Measurements from ENCODE around the gene RAX2. TPM values are rescaled to one million over a fixed set of nuclear protein-coding genes. Genes with fewer than 3 reads are reported as not detected.

RAX2 gene
- total and polyA plus RNA-seq, 9 of the 15 experiments (the other 6 are each of a cell fraction or from before 2014, with no cell fraction given) = not detected

- TF ChIP-seq MTA2 (IDR thresholded peaks at IDR 0.05; ENCODE audit: low read depth) (no peak), ZNF764 (CRISPR knock-in tag; IDR thresholded peaks at IDR 0.05; ENCODE audit: low read depth) (0 out of 2 replicates have a peak, but pooled peaks have one; percentile 9), FOXJ2 (tag; IDR thresholded peaks at IDR 0.05) (peak; percentile 79), JUNB (CRISPR knock-in tag; conservative IDR thresholded peaks at IDR 0.05) (no peak), HMG20A (CRISPR knock-in tag; conservative IDR thresholded peaks at IDR 0.05) (no peak), MBD2 (IDR thresholded peaks at IDR 0.05; ENCODE audit: borderline replicate concordance, low read depth) (peak; percentile 69), PYGO2 (tag; IDR thresholded peaks at IDR 0.05) (no peak), FOXK1 (CRISPR knock-in tag; IDR thresholded peaks at IDR 0.05; ENCODE audit: borderline replicate concordance) (no peak), ZNF224 (CRISPR knock-in tag; IDR thresholded peaks at IDR 0.05) (no peak), TAL1 (IDR thresholded peaks at IDR 0.05) (no peak), HDAC6 (IDR thresholded peaks at IDR 0.05; ENCODE audit: low read depth, low read length) (no peak), REST (IDR thresholded peaks at IDR 0.05; ENCODE audit: borderline replicate concordance) (no peak), REST (CRISPR knock-in tag; IDR thresholded peaks at IDR 0.05; ENCODE audit: low read depth) (peak; percentile 42; the same call in 1 of the 2 replicates), E4F1 (CRISPR knock-in tag; IDR thresholded peaks at IDR 0.05; ENCODE audit: borderline replicate concordance) (no peak), BRD4 (IDR thresholded peaks at IDR 0.05) (no peak), ZNF3 (CRISPR knock-in tag; IDR thresholded peaks at IDR 0.05) (no peak), HEY1 (CRISPR knock-in tag; IDR thresholded peaks at IDR 0.05; ENCODE audit: borderline replicate concordance) (no peak), ATF1 (CRISPR knock-in tag; IDR thresholded peaks at IDR 0.05) (peak; percentile 35; the same call in 1 of the 2 replicates), ATF1 (tag; IDR thresholded peaks at IDR 0.05) (peak; percentile 98)
These were observed 9.2 kb downstream of the RAX2 start, which contains the start of gene MRPL54 (continued) for GRCh38 chr19:3762501-3763459.

Measured in K562 (cell line).